Measurements from ENCODE around the gene RIPOR3.
"Not testable (repeated sequence)": the region's sequence is repeated elsewhere in the genome, so short reads cannot be mapped to it uniquely, and the experiment has no call there.

RIPOR3 gene

DNA sequence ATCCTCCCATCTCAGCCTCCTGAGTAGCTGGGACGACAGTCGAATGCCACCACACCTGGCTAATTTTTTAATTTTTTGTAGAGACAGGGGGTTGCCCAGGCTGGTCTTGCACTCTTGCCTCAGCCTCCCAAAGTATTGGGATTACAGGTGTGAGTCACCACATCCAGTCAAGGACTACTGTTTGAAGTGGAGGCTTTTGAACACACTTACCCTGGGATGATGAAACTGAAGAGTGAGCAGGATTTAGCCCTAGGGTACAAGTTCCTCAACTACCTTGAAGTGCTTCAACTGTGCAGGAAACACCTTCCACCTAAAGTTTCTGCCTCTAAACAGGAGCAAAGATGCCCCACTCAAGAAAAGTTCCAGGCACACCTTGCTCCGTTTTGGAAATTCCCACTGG lies 24.4 kb upstream of the RIPOR3 start:
- no peak for DNase-seq (ENCODE audit: low spot score)
- TF ChIP-seq, protein P1, sequence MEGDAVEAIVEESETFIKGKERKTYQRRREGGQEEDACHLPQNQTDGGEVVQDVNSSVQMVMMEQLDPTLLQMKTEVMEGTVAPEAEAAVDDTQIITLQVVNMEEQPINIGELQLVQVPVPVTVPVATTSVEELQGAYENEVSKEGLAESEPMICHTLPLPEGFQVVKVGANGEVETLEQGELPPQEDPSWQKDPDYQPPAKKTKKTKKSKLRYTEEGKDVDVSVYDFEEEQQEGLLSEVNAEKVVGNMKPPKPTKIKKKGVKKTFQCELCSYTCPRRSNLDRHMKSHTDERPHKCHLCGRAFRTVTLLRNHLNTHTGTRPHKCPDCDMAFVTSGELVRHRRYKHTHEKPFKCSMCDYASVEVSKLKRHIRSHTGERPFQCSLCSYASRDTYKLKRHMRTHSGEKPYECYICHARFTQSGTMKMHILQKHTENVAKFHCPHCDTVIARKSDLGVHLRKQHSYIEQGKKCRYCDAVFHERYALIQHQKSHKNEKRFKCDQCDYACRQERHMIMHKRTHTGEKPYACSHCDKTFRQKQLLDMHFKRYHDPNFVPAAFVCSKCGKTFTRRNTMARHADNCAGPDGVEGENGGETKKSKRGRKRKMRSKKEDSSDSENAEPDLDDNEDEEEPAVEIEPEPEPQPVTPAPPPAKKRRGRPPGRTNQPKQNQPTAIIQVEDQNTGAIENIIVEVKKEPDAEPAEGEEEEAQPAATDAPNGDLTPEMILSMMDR (IDR thresholded peaks at IDR 0.05; ENCODE audit: extremely low read depth, missing control alignments) = no peak

DNA sequence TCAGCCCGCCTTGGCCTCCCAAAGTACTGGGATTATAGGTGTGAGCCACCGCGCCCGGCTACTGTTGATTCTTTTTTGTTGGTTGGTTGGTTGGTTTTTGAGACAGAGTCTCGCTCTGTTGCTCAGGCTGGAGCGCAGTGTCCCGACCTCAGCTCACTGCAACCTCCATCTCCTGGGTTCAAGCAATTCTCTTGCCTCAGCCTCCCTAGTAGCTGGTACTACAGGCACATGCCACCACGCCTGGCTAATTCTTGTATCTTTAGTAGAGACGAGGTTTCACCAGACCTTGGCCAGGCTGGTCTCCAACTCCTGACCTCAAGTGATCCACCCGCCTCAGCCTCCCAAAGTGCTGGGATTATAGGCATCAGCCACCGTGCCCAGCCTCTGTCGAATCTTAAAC lies 23.1 kb upstream of the RIPOR3 start:
- DNase-seq (ENCODE audit: low spot score) = not testable (repeated sequence)

DNA sequence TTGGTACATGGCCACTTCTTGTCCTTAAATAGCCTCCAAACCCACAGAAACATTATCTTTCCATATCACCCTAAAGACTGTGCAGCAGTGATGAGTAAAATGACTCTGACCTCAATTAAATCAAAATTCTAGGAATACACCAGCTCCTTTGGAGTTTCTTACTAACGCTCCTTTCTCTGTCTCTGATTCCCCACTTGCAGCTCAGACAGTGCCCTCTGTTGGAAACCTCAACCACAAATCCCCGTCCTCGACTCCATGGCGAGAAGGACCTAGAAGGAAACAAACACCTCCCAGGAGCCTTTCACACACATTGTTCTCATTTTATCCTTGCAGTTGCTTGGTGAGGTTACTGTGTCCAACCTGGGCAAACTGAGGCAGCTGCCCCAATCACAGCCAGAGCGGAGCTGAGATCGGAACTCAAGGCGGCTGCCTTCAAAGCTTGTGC lies 22.3 kb upstream of the RIPOR3 start:
- TF ChIP-seq, protein P1 (IDR thresholded peaks at IDR 0.05; ENCODE audit: extremely low read depth, missing control alignments) = no peak
- no peak for DNase-seq (ENCODE audit: low spot score)

DNA sequence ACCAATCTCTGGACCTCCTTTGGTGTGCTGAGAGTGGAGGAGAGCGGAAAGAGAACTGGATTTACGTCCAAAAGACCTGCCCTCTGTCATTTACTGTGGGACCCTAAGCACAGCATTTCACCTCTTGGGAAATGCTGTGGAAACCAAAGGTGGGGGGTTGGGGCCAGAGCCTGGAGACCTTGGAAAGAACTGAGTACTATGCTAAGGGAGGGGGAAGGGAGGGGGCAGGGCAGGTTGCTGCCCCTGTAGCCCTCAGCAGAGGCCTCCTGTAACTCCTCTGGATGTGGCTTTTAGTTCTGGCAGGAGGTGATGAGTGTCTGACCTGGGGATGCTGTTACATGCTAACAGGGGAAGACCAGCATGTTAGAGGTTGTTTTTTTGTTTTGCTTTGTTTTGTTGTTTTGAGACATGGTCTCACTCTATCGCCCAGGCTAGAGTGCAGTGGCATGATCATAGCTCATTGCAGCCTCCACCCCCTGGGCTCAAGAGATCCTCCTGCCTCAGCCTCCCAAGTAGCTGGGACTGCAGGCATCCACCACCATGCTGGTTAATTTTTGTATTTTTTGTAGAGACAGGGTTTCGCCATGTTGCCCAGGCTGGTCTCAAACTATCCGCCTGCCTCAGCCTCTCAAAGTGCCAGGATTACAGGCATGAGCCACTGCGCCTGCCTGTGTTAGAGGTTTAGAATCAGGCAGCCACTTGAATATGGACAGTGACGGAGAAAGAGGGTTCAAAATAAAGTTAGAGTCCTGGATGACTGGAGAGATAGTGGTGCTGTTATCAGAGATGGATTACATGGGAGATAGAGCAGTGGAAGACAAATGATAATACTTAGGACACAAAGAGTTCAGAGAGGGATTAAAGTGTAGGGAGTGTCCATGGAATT lies 21.7 kb upstream of the RIPOR3 start:
- TF ChIP-seq, protein P1 (IDR thresholded peaks at IDR 0.05; ENCODE audit: extremely low read depth, missing control alignments) = no peak

DNA sequence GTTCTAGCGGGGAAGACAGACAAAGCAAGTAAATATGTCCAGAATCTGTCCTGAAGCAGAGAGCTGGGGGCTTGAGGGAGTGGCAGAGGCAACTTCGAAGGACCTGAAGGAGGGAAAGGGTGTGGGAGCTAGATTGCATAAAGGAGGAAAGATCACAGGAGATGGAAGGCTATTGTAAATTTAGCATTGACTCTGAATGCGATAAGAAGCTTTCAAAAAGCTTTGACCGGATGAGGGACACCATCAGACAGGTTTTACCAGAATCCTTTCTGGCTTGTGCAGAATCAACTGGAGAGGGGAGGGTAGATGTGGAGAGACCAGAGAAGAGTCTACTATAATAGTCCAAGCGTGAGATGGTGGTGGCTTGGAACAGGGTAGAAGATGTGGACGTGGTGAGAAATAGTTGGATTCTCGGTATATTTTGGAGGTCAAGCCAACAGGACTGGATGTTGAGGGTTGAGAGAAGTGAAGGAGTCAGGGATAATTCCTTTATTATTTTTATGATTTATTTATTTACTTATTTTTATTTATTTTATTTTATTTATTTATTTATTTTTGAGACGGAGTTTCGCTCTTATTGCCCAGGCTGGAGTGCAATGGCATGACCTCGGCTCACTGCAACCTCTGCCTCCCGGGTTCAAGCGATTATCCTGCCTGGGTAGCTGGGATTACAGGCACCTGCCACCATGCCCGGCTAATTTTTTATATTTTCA lies 19.9 kb upstream of the RIPOR3 start:
- no peak for DNase-seq (ENCODE audit: low spot score)

More for the DNA sequence above, 21.7 kb upstream of the RIPOR3 start:
- no peak for DNase-seq (ENCODE audit: low spot score)

DNA sequence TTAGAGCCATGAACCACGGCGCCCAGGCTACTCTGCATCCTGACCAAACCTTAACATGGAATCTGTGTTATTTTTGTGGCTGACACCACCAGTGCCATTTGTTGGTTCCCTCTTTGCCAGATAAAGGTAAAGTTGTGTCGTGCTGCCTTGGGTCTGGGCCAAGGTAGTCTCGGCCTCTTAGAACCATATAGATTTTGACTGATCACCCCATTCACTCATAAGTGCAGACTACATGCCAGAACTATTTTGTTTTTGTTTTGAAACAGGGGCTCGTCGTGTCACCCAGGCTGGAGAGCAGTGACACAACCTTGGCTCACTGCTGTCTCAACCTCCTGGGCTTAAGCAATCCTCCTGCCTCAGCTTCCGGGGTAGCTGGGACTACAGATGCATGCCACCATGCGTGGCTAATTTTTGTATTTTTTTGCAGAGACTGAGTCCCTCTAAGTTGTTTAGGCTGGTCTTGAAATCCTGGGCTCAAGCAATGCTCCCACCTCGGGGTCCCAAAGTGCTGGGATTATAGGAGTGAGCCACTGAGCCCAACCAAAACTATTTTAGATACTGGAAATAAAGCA lies 19.2 kb upstream of the RIPOR3 start:
- no peak for DNase-seq (ENCODE audit: low spot score)

More for the DNA sequence above, 19.9 kb upstream of the RIPOR3 start:
- TF ChIP-seq, protein P1 (IDR thresholded peaks at IDR 0.05; ENCODE audit: extremely low read depth, missing control alignments) = no peak

DNA sequence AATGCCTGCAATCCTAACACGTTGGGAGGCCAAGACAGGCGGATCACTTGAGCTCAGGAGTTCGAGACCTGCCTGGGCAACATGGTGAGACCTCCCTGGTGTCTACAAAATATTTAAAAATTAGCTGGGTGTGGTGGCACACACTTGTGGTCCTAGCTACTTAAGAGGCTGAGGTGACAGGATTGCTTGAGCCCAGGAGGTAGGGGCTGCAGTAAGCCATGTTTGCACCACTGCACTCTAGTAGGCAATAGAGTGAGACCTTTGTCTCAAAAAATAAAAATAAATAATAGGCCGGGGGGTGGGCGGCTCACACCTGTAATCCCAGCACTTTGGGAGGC lies 18.3 kb upstream of the RIPOR3 start:
- TF ChIP-seq, protein P1 (IDR thresholded peaks at IDR 0.05; ENCODE audit: extremely low read depth, missing control alignments) = no peak
- DNase-seq (ENCODE audit: low spot score) = no peak

More for the DNA sequence above, 19.2 kb upstream of the RIPOR3 start:
- TF ChIP-seq, protein P1 (IDR thresholded peaks at IDR 0.05; ENCODE audit: extremely low read depth, missing control alignments) = no peak

All from GM20000 (cell line).